ENCODE measurements around the gene CALHM2. TPM values are rescaled to one million over a fixed set of nuclear protein-coding genes. Genes with fewer than 3 reads are reported as not detected.

The CALHM2 gene, protein sequence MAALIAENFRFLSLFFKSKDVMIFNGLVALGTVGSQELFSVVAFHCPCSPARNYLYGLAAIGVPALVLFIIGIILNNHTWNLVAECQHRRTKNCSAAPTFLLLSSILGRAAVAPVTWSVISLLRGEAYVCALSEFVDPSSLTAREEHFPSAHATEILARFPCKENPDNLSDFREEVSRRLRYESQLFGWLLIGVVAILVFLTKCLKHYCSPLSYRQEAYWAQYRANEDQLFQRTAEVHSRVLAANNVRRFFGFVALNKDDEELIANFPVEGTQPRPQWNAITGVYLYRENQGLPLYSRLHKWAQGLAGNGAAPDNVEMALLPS
- 100 to 1,000 TPM in 1 of 2 donors, 10 to 100 TPM in 1; 98.4 to 113 TPM for total RNA-seq

DNA sequence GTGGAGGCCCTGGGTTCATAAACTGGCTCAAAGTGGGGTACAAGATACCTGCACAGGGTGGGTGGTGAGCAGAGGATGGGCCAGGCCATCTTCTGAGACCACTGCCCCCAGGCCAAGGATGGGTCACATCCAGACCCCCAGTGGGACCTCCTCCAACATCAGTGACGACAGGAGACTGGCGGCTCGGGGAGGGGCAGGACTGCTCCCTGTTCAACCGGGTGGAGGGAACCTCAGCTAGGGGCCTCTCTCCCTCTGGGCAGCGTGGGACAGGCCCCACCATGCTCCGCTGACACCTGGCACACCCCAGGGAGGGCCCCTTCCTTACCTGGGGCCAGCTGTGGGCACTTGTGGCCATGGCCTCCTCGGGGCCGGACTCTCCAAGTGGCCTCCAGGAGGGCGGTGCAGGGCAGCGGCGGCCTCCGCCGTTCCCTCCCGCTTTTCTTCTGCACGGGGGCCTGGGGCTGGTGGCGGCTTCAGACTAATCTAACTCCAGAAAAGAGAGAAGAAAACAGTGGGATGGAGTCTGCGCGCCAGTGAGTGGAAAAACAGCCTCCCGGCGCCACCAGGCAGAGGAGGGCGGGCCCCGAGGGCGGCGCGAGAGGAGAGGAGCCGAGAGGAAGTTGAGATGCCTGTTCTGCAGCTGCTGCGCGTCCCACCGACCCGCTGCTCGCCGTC lies at the start of gene CALHM2:
Gene CALHM2, minus strand, starts transcription at position 540 of the 675 bp plus-strand sequence. CDS start 2,429 bp downstream, outside the sequence.
- Histone ChIP-seq H3K27ac (peak within 1 kb of the TSS; percentile 93 to 96), H3K27me3 (replicated peaks; ENCODE audit: insufficient read depth) (no peaks in the 10 kb centered on the region), H3K36me3 (peaks cover 25% of the 10 kb centered on the region), H3K9me3 (no peaks in the 10 kb centered on the region), H3K4me3 (peak within 1 kb of the TSS; percentile 91), H3K4me1 (ENCODE audit: control insufficient read depth in 1 of 2, low read depth in 2 of 2) (peaks cover 40 to 46% of the 10 kb centered on the region in 2 donors)
- DNase-seq (ENCODE audit: low spot score) (no peak), ATAC-seq (ENCODE audit: insufficient number of reproducible peaks, low FRiP score, low read depth) (no peak)
- TF ChIP-seq, protein P1, sequence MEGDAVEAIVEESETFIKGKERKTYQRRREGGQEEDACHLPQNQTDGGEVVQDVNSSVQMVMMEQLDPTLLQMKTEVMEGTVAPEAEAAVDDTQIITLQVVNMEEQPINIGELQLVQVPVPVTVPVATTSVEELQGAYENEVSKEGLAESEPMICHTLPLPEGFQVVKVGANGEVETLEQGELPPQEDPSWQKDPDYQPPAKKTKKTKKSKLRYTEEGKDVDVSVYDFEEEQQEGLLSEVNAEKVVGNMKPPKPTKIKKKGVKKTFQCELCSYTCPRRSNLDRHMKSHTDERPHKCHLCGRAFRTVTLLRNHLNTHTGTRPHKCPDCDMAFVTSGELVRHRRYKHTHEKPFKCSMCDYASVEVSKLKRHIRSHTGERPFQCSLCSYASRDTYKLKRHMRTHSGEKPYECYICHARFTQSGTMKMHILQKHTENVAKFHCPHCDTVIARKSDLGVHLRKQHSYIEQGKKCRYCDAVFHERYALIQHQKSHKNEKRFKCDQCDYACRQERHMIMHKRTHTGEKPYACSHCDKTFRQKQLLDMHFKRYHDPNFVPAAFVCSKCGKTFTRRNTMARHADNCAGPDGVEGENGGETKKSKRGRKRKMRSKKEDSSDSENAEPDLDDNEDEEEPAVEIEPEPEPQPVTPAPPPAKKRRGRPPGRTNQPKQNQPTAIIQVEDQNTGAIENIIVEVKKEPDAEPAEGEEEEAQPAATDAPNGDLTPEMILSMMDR (IDR thresholded peaks at IDR 0.05): no peak

DNA sequence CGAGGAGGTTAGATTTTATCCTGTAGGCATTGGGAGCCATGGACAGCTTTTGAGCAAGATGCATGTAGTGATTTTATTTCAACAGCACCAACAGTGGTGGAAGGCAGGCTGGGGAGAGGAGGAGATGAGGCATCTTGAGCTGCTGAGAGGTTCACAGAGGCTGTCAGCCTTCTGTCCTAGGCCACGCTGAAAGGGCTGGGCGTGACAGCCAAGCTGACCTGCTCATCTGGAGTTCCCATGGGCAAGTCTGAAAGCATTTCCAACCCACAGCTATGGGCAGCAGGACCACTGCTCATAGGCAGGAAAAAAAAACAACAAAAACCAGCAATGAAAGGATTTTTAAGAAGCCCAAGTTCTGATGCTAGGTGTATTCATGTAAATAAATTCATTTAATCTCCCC lies 49.0 kb upstream of the CALHM2 start:
- DNase-seq (ENCODE audit: low spot score) (no peak), ATAC-seq (ENCODE audit: insufficient number of reproducible peaks, low FRiP score, low read depth) (no peak)
- no peaks in the 10 kb centered on the region for H3K36me3 ChIP-seq
- TF ChIP-seq, protein P1 (IDR thresholded peaks at IDR 0.05): no peak
- no peak overlapping the region for H3K27ac ChIP-seq
- H3K9me3 ChIP-seq: no peaks in the 10 kb centered on the region
- peaks cover 0 to 9% of the 10 kb centered on the region in 2 donors for H3K4me1 ChIP-seq (ENCODE audit: control insufficient read depth in 1 of 2, low read depth in 2 of 2)
- no peak overlapping the region for H3K4me3 ChIP-seq
- H3K27me3 ChIP-seq (replicated peaks; ENCODE audit: insufficient read depth): no peaks in the 10 kb centered on the region

DNA sequence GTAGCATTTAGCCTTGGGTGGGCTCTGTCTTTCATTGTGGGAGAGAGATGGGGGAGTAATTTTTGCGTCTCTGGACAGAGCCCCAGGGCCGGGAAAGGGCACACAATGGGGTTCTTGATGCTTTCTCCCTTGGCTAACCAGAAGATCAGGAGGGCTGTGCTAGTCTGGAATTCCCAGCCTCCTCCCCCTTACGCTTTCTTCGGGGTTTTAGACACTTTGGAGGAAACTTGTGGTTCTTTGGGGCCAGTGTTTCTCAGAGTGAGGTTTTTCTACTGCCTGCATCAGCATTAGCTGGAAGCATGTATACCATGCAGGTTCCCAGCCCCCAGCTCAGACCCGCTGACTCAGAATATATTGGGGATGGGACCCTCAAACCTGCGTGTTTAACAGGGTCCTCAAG lies 48.3 kb upstream of the CALHM2 start:
- Histone ChIP-seq H3K36me3 (no peaks in the 10 kb centered on the region), H3K4me1 (ENCODE audit: control insufficient read depth in 1 of 2, low read depth in 2 of 2) (peaks cover 0 to 9% of the 10 kb centered on the region in 2 donors), H3K27ac (no peak overlapping the region), H3K4me3 (no peak overlapping the region), H3K9me3 (no peaks in the 10 kb centered on the region), H3K27me3 (replicated peaks; ENCODE audit: insufficient read depth) (no peaks in the 10 kb centered on the region)
- ATAC-seq (ENCODE audit: insufficient number of reproducible peaks, low FRiP score, low read depth): no peak
- DNase-seq (ENCODE audit: low spot score): no peak
- TF ChIP-seq, protein P1 (IDR thresholded peaks at IDR 0.05): no peak

DNA sequence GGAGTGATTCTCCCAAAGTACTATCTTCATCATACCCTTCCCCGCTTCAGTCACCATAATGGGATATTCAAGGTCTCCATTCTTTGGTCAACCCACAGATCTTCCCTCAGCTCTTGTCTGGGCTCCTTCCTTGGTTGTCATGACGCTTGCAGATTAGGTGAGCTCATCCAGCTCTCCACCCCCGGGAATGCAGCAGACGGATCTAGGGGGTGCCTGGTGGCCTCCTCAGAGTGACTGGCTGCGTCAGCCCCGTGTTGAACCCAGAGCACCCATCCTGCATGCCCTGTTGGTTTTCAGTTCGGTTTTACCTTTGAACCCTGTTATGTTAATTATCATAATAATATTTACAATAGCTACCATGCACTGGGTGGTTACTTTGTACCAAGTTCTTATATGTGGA lies 47.7 kb upstream of the CALHM2 start:
- Histone ChIP-seq H3K27ac (no peak overlapping the region), H3K36me3 (no peaks in the 10 kb centered on the region), H3K27me3 (replicated peaks; ENCODE audit: insufficient read depth) (no peaks in the 10 kb centered on the region), H3K4me3 (no peak overlapping the region), H3K9me3 (no peaks in the 10 kb centered on the region), H3K4me1 (ENCODE audit: control insufficient read depth in 1 of 2, low read depth in 2 of 2) (peaks cover 0 to 9% of the 10 kb centered on the region in 2 donors)
- TF ChIP-seq, protein P1 (IDR thresholded peaks at IDR 0.05): no peak
- DNase-seq (ENCODE audit: low spot score) (no peak), ATAC-seq (ENCODE audit: insufficient number of reproducible peaks, low FRiP score, low read depth) (no peak)

DNA sequence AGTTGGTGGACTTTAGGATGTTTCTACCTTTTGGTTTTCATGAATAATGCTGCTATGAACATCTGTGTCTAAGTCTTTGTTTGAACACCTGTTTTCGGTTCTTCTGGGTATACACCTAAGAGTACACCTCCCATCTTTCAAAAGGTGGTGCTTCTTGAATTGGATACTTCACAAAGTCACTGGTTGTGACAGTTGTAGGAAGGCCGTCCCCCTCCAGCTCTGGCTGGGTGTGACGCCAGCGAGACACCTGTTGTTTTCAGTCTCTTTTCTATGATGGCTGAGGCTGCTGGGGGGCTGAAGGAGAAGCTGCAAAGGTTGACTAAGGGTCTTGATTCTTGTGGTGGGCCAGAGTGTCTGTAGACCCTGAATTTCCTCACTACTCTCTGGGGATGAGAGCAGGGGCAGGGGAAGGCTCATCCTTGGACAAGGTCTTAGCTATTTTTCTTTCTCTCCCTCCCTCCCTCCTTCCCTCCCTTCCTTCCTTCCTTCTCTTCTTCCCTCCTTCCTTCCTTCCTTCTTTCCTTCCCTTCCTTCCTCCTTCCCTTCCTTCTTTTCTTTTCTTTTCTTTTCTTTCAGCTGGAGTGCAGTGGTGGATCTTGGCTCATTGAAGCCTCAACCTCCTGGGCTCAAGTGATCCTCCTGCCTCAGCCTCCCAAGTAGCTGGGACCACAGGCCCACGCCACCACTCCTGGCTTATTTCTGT lies 46.9 kb upstream of the CALHM2 start:
- Histone ChIP-seq H3K36me3 (no peaks in the 10 kb centered on the region), H3K27me3 (replicated peaks; ENCODE audit: insufficient read depth) (no peaks in the 10 kb centered on the region), H3K9me3 (no peaks in the 10 kb centered on the region), H3K27ac (no peak overlapping the region), H3K4me1 (ENCODE audit: control insufficient read depth in 1 of 2, low read depth in 2 of 2) (peaks cover 4 to 7% of the 10 kb centered on the region in 2 donors), H3K4me3 (no peak overlapping the region)
- no peak for DNase-seq (ENCODE audit: low spot score)
- TF ChIP-seq, protein P1 (IDR thresholded peaks at IDR 0.05): no peak
- no peak for ATAC-seq (ENCODE audit: insufficient number of reproducible peaks, low FRiP score, low read depth)
